ENCODE results near the gene ADISSP. TPM values are rescaled to one million over a fixed set of nuclear protein-coding genes. Genes with fewer than 3 reads are reported as not detected.

Gene ADISSP
- total and polyA plus RNA-seq, 9 of the 15 experiments (the other 6 are each of a cell fraction or from before 2014, with no cell fraction given), result 1.4 to 70.6 (median 23.4) TPM

GRCh38 chr20:3787324-3788014, 19.9 kb upstream of the ADISSP start:
- Histone ChIP-seq H3K36me3 (ENCODE audit: control insufficient read depth, insufficient read depth, low read length) (peaks cover 21% of the 10 kb centered on the region; the same call in 1 of the 3 replicates), H3K4me3 (no peak overlapping the region), H3K27me3 (ENCODE audit: control insufficient read depth in 2 of 2, insufficient read depth in 2 of 2, low read length in 2 of 2) (no peaks in the 10 kb centered on the region), H3K9ac (ENCODE audit: insufficient read depth in 1 of 2, low read depth in 2 of 2, low read length in 2 of 2) (peak overlapping the region in 1 of 2 experiments; percentile 14; a peak in 2 of 4 replicates), H3K4me1 (replicated peaks in 1 of 2; ENCODE audit: control insufficient read depth in 2 of 2, insufficient read depth in 2 of 2, low read length in 2 of 2) (peaks cover 8 to 29% of the 10 kb centered on the region in 2 experiments; a peak in 3 of 5 replicates), H3K9me1 (ENCODE audit: control insufficient read depth, insufficient read depth, low read length) (no peaks in the 10 kb centered on the region), H3K4me2 (ENCODE audit: insufficient read depth, low read length) (peak overlapping the region; percentile 58), H2AFZ (ENCODE audit: low read depth, low read length) (peak overlapping the region; percentile 82), H3K79me2 (ENCODE audit: control insufficient read depth, insufficient read depth, low read length) (peaks cover 31% of the 10 kb centered on the region), H3K9me3 (replicated peaks; ENCODE audit: control insufficient read depth, insufficient read depth, low read depth, low read length) (no peaks in the 10 kb centered on the region), H3K27ac (ENCODE audit: extremely low read depth, low read depth, low read length) (no peak overlapping the region), H4K20me1 (replicated peaks; ENCODE audit: control insufficient read depth, insufficient read depth, low read length) (peaks cover 6% of the 10 kb centered on the region)
- no peak for ATAC-seq
- DNase-seq (ENCODE audit: extremely low read depth in 1 of 4, low spot score in 3 of 4), result no peak
- POLR2A ChIA-PET, result interaction anchor here (0.6 kb wide), 1 partner anchor 58 kb away, joined by 3 read pairs; no protein-coding TSS in a partner anchor
- WGBS (ENCODE audit: insufficient coverage, low coverage, missing lambda C conversion rate), result 74% methylated on average over 5 of the region's 5 CpGs
- in situ Hi-C loops (cut with MboI) (no loop called here), intact Hi-C loops (cut with micrococcal nuclease) (loop anchor here (2.0 to 10.0 kb wide), 4 partner anchors 33 to 407 kb away; partner anchors contain the start of genes AP5S1 and MAVS)
- TF ChIP-seq FOSL1 (tag; conservative IDR thresholded peaks at IDR 0.05), result peak; percentile 6; the same call in 1 of the 2 replicates
- TF ChIP-seq, protein P1, sequence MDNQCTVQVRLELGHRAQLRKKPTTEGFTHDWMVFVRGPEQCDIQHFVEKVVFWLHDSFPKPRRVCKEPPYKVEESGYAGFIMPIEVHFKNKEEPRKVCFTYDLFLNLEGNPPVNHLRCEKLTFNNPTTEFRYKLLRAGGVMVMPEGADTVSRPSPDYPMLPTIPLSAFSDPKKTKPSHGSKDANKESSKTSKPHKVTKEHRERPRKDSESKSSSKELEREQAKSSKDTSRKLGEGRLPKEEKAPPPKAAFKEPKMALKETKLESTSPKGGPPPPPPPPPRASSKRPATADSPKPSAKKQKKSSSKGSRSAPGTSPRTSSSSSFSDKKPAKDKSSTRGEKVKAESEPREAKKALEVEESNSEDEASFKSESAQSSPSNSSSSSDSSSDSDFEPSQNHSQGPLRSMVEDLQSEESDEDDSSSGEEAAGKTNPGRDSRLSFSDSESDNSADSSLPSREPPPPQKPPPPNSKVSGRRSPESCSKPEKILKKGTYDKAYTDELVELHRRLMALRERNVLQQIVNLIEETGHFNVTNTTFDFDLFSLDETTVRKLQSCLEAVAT (IDR thresholded peaks at IDR 0.05), result no peak
- TF ChIP-seq, protein P2, sequence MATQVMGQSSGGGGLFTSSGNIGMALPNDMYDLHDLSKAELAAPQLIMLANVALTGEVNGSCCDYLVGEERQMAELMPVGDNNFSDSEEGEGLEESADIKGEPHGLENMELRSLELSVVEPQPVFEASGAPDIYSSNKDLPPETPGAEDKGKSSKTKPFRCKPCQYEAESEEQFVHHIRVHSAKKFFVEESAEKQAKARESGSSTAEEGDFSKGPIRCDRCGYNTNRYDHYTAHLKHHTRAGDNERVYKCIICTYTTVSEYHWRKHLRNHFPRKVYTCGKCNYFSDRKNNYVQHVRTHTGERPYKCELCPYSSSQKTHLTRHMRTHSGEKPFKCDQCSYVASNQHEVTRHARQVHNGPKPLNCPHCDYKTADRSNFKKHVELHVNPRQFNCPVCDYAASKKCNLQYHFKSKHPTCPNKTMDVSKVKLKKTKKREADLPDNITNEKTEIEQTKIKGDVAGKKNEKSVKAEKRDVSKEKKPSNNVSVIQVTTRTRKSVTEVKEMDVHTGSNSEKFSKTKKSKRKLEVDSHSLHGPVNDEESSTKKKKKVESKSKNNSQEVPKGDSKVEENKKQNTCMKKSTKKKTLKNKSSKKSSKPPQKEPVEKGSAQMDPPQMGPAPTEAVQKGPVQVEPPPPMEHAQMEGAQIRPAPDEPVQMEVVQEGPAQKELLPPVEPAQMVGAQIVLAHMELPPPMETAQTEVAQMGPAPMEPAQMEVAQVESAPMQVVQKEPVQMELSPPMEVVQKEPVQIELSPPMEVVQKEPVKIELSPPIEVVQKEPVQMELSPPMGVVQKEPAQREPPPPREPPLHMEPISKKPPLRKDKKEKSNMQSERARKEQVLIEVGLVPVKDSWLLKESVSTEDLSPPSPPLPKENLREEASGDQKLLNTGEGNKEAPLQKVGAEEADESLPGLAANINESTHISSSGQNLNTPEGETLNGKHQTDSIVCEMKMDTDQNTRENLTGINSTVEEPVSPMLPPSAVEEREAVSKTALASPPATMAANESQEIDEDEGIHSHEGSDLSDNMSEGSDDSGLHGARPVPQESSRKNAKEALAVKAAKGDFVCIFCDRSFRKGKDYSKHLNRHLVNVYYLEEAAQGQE (IDR thresholded peaks at IDR 0.05; ENCODE audit: borderline replicate concordance), result peak; percentile 70
- TF ChIP-seq, protein P2 (CRISPR knock-in tag; IDR thresholded peaks at IDR 0.05; ENCODE audit: low read depth), result no peak
- CTCF ChIA-PET (ENCODE audit: low intra/inter-chr PET ratio), result interaction anchor here (0.6 to 3.4 kb wide), 6 partner anchors 31 to 405 kb away, joined by 3 to 12 read pairs (median 6); partner anchors contain the start of gene AP5S1
- BruUV-seq (replicated peaks), result no TSS peak
- FAIRE-seq, result no peak

Data from K562 (cell line).